ENCODE results near the gene DNAL4.

Gene DNAL4

GRCh38 chr22:38784856-38785255, 9.1 kb downstream of the DNAL4 start:
- no peak for DNase-seq (ENCODE audit: low read depth)

DNA sequence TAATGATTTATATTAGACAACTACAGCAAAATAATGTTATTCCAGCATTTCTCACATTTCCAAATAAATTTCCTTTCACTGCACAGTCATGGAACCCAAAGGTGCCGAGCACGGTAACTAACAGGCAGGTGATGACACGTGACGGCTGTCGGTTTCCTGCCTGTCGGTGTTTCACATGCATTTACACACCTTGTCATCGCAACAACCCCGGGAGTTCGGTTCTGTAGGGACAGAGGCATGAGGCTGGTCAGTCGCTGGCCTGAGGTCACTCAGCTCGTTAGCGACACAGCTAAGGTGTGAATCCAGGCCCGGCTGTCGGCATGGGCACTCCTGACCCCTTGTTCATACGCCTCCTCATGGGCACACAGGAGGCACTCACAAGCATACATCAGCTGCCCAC, 9.9 kb downstream of the DNAL4 start:
- DNase-seq (ENCODE audit: low read depth) = no peak

- no peak for DNase-seq (ENCODE audit: low read depth)
Measured at GRCh38 chr22:38783095-38783615, 10.8 kb downstream of the DNAL4 start.

DNA sequence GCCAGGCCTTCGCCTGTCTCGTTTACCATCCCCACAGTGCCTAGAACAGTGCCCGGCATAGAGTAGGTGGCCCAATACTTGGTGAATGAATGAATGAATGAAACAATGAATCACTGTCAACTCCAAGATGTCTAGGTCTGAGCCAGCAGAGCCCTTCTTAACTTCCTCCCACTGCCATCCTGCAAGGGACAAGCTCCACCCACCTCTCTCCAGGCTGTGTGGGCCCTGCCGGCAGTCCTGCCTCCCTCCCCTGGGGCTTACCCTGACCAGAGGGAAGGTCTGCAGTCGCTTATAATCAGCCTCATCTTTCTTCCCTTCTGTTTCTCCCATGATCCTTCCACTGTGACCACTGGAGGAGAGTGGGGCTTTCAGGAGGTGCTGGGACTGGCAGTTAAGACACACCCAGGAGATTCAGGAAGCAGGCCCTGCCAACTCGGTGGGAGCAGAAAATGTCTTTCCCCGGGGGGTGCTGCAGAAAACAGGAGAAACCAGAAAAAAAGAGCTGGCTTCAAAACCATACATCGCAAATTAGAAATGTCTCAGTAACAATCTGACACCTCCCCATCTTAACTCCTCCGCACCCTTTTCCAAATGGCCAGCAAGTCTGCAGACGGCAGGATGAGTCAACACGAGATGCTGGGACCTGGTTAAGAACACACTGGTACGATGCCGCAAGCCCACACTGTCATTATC, 11.4 kb downstream of the DNAL4 start:
- DNase-seq (ENCODE audit: low read depth) = no peak

- DNase-seq (ENCODE audit: low read depth) = no peak
Measured at GRCh38 chr22:38781033-38781432, 12.9 kb downstream of the DNAL4 start.

GRCh38 chr22:38777087-38777671, 16.8 kb downstream of the DNAL4 start:
- DNase-seq (ENCODE audit: low read depth) = no peak

DNA sequence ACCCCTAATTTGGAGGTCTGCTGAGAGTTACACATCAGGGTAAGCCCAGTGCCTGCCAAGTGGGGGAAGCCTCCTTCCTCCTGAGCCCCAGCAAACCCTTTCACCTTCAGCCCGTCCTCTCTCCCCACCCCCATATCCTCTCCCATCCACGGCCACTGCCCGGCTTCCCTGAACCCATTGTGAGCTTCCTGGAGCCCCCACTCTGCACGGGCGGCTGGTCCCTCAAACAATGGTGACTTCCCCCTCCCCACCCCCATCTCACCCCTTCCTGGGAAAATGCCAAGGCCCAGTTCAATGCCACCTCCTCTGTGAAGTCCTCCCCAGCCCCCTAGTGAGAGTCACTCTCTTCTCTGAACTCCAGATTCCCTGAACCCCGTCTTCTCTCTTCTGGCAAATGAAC, 17.9 kb downstream of the DNAL4 start:
- DNase-seq (ENCODE audit: low read depth) = no peak

- DNase-seq (ENCODE audit: low read depth) = no peak
Measured at GRCh38 chr22:38775656-38776055, 18.3 kb downstream of the DNAL4 start.

DNA sequence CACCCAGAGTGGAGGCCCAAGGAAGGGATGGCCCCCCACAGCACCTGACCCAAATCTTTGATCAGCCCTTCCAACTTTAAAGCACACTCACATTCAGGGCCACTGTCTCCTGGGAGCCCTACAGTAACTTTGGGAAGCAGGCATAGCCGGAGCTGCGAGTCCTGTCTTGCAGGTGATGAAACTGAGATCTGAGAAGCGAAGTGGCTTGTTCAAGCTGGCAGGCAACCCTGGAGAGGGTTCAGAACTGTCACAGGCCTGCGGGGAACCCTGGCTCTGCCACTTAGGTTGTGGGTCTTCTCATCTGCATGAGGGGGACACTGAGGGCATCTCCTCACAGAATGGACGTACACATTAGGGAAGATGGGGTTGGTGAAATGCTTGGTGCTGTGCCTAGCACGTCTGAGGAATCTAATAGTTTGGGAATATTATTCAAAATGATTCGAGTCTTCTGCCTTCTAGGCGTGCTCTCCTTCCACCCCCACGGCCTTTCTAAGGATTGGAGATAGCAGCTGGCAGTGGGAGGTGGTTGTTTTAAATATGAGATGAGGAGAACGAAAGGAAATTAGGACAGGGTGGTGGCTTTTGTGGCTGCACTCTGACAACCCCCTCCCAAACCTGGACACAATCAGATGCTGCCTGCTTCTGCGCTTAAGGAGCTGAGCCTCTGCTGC, 19.3 kb downstream of the DNAL4 start:
- no peak for DNase-seq (ENCODE audit: low read depth)

GRCh38 chr22:38773363-38773946, 20.5 kb downstream of the DNAL4 start:
- DNase-seq (ENCODE audit: low read depth) = no peak

GRCh38 chr22:38772623-38772873, 21.4 kb downstream of the DNAL4 start:
- no peak for DNase-seq (ENCODE audit: low read depth)

GRCh38 chr22:38770257-38770949, 23.5 kb downstream of the DNAL4 start:
- no peak for DNase-seq (ENCODE audit: low read depth)

DNA sequence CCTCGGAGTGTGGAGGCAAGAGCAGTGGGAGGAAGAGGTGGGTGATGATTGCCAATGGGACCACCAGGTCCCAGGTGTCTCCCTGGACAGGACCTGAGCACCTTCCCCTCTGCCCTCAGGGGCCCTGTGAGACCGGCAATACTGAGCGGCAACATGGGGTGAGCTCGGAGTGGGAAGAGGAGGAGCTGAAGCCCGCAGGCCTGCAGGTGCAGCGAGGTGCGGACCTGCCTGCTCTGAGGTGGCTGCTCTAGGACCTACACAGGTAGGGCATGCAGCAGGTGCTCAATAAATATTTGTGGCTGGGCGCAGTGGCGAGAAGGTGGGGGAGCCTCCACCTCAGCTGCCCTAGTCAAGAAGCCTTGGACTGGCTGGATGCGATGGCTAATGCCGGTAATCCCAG, 25.9 kb downstream of the DNAL4 start:
- DNase-seq (ENCODE audit: low read depth) = no peak

- DNase-seq (ENCODE audit: low read depth) = no peak
Measured at GRCh38 chr22:38767313-38767712, 26.6 kb downstream of the DNAL4 start.

DNA sequence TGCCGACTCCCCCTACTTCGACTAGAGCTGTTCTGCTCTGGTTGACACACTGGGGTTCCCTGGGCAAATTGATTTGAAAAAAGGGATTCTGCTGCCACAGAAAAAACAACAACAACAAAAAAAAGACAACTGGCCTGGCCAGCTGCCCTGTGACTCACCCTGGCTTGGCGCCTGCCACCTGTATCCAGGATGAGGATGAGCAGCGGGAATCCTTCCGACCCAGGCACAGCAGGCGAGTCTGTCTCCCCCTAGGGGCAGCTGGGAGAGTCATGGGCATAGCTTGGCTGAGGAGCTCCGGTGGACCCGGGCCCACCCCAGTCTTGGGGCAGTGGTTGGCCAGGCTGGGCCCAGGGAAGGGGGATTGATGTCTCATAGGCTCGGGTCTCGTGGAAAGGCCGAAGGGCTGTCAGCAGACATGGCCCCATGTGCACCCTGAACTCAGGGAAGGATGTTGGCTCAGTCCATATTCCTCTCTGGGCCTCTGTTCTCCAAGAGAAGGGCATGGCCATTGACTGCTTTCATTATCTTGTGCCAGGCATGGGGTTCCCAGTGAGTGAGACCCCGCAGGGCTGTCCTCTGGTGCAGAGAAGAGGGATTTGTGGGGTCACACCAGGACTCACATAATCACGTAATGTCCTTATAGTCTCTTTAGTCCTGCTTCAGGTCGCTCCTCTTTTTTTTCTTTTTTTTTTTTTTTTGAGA, 27.7 kb downstream of the DNAL4 start:
- DNase-seq (ENCODE audit: low read depth) = no peak

- no peak for DNase-seq (ENCODE audit: low read depth)
Measured at GRCh38 chr22:38762551-38762983, 31.4 kb downstream of the DNAL4 start.

GRCh38 chr22:38761202-38762162, 32.5 kb downstream of the DNAL4 start:
- no peak for DNase-seq (ENCODE audit: low read depth)

GRCh38 chr22:38760477-38761201, 33.3 kb downstream of the DNAL4 start:
- no peak for DNase-seq (ENCODE audit: low read depth)

DNA sequence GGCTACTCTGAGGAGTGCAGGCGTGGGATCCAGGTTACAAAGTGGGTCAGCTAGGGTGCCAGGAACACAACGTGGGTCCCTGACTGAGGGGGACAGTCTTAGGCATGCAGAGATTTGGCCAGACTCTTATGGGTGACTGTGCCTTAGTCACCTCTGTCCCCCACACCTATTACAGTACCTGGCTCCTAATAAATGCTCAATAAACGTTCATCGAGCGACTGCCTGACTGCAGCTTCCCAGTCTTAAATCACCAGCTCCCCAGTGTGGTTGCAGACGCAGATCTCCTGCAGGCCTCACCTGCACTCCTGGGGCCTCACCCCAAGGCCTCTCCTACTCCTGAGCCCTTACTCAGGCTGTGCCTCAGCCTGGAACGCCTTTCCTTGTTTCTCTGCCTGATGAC, 34.9 kb downstream of the DNAL4 start:
- DNase-seq (ENCODE audit: low read depth) = no peak

Data from activated T-cell treated with anti-CD3 and anti-CD28 coated beads for 24 hours (primary cell).